Calu3 (cell line): ENCODE measurements around the gene PAX7. TPM values are rescaled to one million over a fixed set of nuclear protein-coding genes. Genes with fewer than 3 reads are reported as not detected.

Experiments used
- BruUV-seq: library from RNA; stranded (reverse); fragments of 400-500 nt; replicated peaks from 2 replicates; lab custom pipeline; 2021; lab: Mats Ljungman, UMichigan
- CTCF ChIA-PET: fragments of 300-600 bp; sonication (Branson Sonifier 250); formaldehyde crosslinking; loops from one replicate; lab custom pipeline; 2022; ENCODE audit warnings: antibody characterized with exemption; lab: Charles Lee
- DNase-seq: peaks from one replicate; pipeline ENCODE4 v3.0.0; 2022
- H3K27ac Mint-ChIP-seq: one replicate; pipeline ENCODE4 v1.8.0; 2022; ENCODE audit warnings: mixed read lengths; ENCODE audit not compliant: unreplicated experiment
- H3K27me3 Mint-ChIP-seq: one replicate; pipeline ENCODE4 v1.8.0; 2022; ENCODE audit warnings: mixed read lengths; ENCODE audit not compliant: unreplicated experiment
- H3K36me3 Mint-ChIP-seq: one replicate; pipeline ENCODE4 v1.8.0; 2022; ENCODE audit warnings: mild to moderate bottlenecking, moderate library complexity, mixed read lengths; ENCODE audit not compliant: insufficient read depth, unreplicated experiment
- H3K4me1 Mint-ChIP-seq: one replicate; pipeline ENCODE4 v1.8.0; 2022; ENCODE audit warnings: mild to moderate bottlenecking, low read depth, mixed read lengths; ENCODE audit not compliant: unreplicated experiment
- H3K4me3 Mint-ChIP-seq: one replicate; pipeline ENCODE4 v1.8.0; 2022; ENCODE audit warnings: mild to moderate bottlenecking, low read depth, moderate library complexity, mixed read lengths; ENCODE audit not compliant: unreplicated experiment
- H3K9me3 Mint-ChIP-seq: one replicate; pipeline ENCODE4 v1.8.0; 2022; ENCODE audit warnings: low read depth, mixed read lengths; ENCODE audit not compliant: unreplicated experiment
- intact Hi-C: fragments of 100-400 bp; cut with micrococcal nuclease; formaldehyde crosslinking; loops from one replicate; pipeline ENCODE4 v1.10.0; 2022; ENCODE audit not compliant: unreplicated experiment
- total RNA-seq: library from RNA; stranded (reverse); gene quantifications from 2 replicates; pipeline ENCODE4 v1.2.3, GENCODE V29; 2022
- TF ChIP-seq, protein P1 (sequence below): fragments of 200-600 bp; IDR thresholded peaks from one replicate; pipeline ENCODE4 v1.8.0; 2022; ENCODE audit warnings: antibody characterized with exemption; ENCODE audit not compliant: unreplicated experiment

Gene PAX7
- total RNA-seq, 1 experiment from 2014 or later = not detected

DNA sequence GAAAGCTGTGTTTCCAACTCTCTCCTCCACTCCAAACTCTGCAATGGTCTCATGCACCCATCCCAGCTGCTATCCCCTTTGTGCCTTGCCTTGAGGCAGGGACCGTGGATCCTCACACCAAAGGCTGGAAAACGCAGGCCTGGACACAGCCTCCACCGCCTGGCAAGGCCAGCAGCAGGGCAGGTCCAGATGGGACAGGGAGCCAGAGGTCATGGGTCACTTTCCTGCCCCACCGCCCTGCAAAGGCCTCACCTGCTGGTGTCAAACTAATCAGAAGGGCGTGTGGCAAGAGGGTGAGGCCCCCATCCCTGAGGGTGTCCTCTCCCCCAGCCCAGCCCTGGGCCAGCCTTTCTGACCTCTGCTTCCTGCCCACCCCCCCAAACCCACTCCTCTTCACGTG, 106.3 kb downstream of the PAX7 start:
- no peak overlapping the region for H3K27ac Mint-ChIP-seq
- BruUV-seq = no TSS peak
- no peaks in the 10 kb centered on the region for H3K4me1 Mint-ChIP-seq
- peaks cover 90% of the 10 kb centered on the region for H3K27me3 Mint-ChIP-seq
- H3K36me3 Mint-ChIP-seq = no peaks in the 10 kb centered on the region
- intact Hi-C loops = no loop called here
- no peak overlapping the region for H3K4me3 Mint-ChIP-seq
- CTCF ChIA-PET = no interaction called here
- H3K9me3 Mint-ChIP-seq = no peaks in the 10 kb centered on the region
- no peak for DNase-seq
- TF ChIP-seq, protein P1, sequence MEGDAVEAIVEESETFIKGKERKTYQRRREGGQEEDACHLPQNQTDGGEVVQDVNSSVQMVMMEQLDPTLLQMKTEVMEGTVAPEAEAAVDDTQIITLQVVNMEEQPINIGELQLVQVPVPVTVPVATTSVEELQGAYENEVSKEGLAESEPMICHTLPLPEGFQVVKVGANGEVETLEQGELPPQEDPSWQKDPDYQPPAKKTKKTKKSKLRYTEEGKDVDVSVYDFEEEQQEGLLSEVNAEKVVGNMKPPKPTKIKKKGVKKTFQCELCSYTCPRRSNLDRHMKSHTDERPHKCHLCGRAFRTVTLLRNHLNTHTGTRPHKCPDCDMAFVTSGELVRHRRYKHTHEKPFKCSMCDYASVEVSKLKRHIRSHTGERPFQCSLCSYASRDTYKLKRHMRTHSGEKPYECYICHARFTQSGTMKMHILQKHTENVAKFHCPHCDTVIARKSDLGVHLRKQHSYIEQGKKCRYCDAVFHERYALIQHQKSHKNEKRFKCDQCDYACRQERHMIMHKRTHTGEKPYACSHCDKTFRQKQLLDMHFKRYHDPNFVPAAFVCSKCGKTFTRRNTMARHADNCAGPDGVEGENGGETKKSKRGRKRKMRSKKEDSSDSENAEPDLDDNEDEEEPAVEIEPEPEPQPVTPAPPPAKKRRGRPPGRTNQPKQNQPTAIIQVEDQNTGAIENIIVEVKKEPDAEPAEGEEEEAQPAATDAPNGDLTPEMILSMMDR = no peak

- H3K9me3 Mint-ChIP-seq = no peaks in the 10 kb centered on the region
Observed at GRCh38 chr1:18738126-18738525, 107.5 kb downstream of the PAX7 start.

DNA sequence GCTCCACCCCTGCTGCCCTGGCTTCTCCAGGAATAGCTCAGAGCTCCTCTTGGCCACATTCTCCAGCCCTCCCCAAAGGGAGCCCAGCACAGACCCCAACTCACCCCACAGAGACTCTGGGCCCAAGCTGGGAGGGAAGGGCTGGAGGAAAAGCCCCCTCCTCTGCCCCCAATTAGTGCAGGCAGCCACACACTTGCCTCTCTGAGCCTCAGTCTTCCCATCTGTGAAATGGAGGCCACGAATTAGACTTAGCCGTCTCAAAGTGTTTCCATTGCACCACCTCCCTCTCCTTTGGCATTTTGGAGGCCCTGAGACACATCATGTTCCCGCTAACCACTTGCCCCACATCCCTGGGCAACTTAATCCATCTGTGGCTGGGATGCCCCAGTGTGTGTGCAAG, 108.0 kb downstream of the PAX7 start:
- H3K27ac Mint-ChIP-seq = no peak overlapping the region
- peaks cover 88% of the 10 kb centered on the region for H3K27me3 Mint-ChIP-seq
- no peaks in the 10 kb centered on the region for H3K9me3 Mint-ChIP-seq
- BruUV-seq = no TSS peak
- H3K4me3 Mint-ChIP-seq = no peak overlapping the region
- no peaks in the 10 kb centered on the region for H3K36me3 Mint-ChIP-seq
- DNase-seq = no peak
- CTCF ChIA-PET = interaction anchor here (0.6 kb wide), 1 partner anchor 135 kb away, joined by 3 read pairs; no protein-coding TSS in a partner anchor
- intact Hi-C loops = no loop called here
- H3K4me1 Mint-ChIP-seq = no peaks in the 10 kb centered on the region
- TF ChIP-seq, protein P1 = no peak

More at GRCh38 chr1:18738126-18738525, 107.5 kb downstream of the PAX7 start:
- Mint-ChIP-seq H3K4me3 (no peak overlapping the region), H3K36me3 (no peaks in the 10 kb centered on the region), H3K4me1 (no peaks in the 10 kb centered on the region), H3K27me3 (peaks cover 88% of the 10 kb centered on the region), H3K27ac (no peak overlapping the region)
- intact Hi-C loops = no loop called here
- no peak for DNase-seq
- CTCF ChIA-PET = no interaction called here
- BruUV-seq = no TSS peak
- TF ChIP-seq, protein P1 = no peak

DNA sequence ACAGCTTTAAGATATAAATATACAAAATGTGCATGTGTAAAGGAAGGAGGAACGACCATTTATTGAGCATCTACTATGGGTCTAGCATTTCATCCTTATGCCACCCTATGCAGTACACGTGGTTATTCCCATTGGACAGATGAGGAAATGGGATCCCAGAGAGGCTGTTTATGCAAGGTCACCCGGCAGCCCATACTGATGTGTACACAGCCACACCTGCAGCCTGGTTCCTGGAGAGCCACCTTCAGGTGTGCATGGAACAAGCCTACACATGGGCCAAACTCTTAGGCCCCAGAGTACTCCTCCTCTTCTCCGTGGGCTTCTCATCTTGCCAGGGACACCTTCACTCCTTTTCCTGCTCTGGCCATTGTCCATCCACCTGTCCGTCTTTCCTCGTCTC, 108.8 kb downstream of the PAX7 start:
- H3K36me3 Mint-ChIP-seq = no peaks in the 10 kb centered on the region
- CTCF ChIA-PET = no interaction called here
- H3K27me3 Mint-ChIP-seq = peaks cover 88% of the 10 kb centered on the region
- no TSS peak for BruUV-seq
- H3K4me1 Mint-ChIP-seq = no peaks in the 10 kb centered on the region
- DNase-seq = no peak
- TF ChIP-seq, protein P1 = no peak
- H3K4me3 Mint-ChIP-seq = no peak overlapping the region
- H3K9me3 Mint-ChIP-seq = peaks cover 2% of the 10 kb centered on the region
- intact Hi-C loops = no loop called here
- no peak overlapping the region for H3K27ac Mint-ChIP-seq
